GM23338 (cell line): ENCODE results near the gene SEMA7A.

Source experiments
- CREB1 ChIP-seq: fragments of 250-450 bp; sonication (Bioruptor Pico); IDR thresholded peaks from 2 replicates; pipeline ENCODE4 v1.5.0; 2020; ENCODE audit warnings: low read depth, mild to moderate bottlenecking, moderate library complexity
- CTCF ChIP-seq, 2 experiments: fragments of 200-600 bp in 1 of 2; sonication (generic) in 1 of 2; conservative IDR thresholded peaks; 2 replicates each; pipeline versions ENCODE4 v1.5.1 to v1.6.1; 2016 to 2017; ENCODE audit warnings: antibody characterized with exemption in 2 of 2, low read depth in 2 of 2, mild to moderate bottlenecking in 2 of 2, moderate library complexity in 1 of 2
- EZH2 ChIP-seq: fragments of 200-600 bp; sonication (generic); IDR thresholded peaks from one replicate; pipeline ENCODE4 v1.8.0; 2017; ENCODE audit warnings: antibody characterized with exemption, mild to moderate bottlenecking, low read depth; ENCODE audit not compliant: unreplicated experiment

- TF ChIP-seq CTCF (conservative IDR thresholded peaks at IDR 0.05; ENCODE audit: low read depth in 2 of 2) (no peak), EZH2 (no peak), CREB1 (CRISPR knock-in tag) (no peak)
Measured at GRCh38 chr15:74402873-74403587, 30.7 kb downstream of the SEMA7A start.
